Activated CD4-positive, alpha-beta T cell treated with anti-CD3 and anti-CD28 coated beads, Interleukin-2, amount 50 U/mL, for 16 hours (primary cell): ENCODE data around the gene MFSD6.

Source experiments
- DNase-seq: peaks from one replicate; pipeline ENCODE4 v3.0.0-alpha.2; 2020

MFSD6 gene

GRCh38 chr2:190534310-190535120, 126.4 kb downstream of the MFSD6 start, which contains the start of gene NEMP2:
NEMP2 (minus strand) TSS chr2:190534722; CDS start chr2:190534655, 67 bp downstream.
- peak; percentile 89 for DNase-seq

DNA sequence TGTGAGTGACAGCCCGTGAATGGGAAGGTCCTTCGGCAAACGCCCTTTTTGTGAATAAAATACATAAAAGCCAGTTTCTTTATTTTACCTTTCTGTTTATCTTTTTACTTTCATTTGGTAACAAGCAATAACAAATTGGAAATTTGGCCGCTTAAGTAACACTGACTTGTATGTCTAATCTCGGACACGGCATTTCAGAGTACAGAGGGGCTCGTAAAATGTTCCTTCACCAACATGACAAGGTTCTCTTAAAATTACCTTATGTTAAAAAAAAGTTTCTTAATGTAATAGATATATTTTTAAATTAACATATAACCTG, 126.9 kb downstream of the MFSD6 start:
- DNase-seq = no peak

- no peak for DNase-seq
Measured at GRCh38 chr2:190535586-190535985, 127.4 kb downstream of the MFSD6 start.

- DNase-seq = no peak
Measured at GRCh38 chr2:190537765-190538164, 129.6 kb downstream of the MFSD6 start.

- DNase-seq = no peak
Measured at GRCh38 chr2:190538201-190538600, 130.0 kb downstream of the MFSD6 start.

DNA sequence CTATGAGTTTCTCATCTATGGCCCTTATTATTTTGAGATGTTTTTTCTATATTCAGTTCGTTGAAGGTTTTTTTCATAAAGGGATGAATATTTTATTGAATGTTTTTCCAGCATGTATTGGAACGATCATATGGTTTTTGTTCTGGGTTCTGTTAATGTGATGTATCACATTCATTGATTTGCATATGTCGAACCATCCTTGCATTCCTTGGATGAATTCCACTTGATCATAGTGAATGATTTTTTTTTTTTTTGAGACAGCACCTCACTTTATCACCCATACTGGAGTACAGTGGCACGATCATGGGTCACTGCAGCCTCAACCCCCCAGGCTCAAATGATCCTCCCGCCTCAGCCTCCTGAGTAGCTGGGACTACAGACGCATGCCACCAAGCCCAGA, 131.9 kb downstream of the MFSD6 start:
- DNase-seq = no peak

GRCh38 chr2:190545093-190545492, 136.9 kb downstream of the MFSD6 start:
- DNase-seq = no peak

- no peak for DNase-seq
Measured at GRCh38 chr2:190545555-190546385, 137.6 kb downstream of the MFSD6 start.

DNA sequence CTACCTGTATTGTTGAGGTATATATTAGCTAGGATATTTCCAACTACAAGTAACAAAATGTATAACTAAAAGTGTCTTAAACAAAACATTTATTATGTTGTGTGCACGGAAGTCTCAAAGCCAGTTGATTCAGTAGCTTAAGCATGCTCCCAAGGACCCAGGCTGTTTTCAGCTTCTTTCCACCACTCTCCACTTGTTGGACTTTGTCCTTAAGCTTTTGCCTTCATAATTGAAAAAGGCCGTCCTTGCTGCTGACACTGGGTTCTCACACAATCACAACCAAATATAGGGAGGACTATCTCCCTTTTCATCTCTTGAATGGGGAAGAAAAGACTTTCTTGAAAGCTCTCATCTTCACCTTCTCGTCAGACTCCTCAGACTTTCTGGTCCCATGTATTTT, 138.6 kb downstream of the MFSD6 start:
- DNase-seq = no peak

GRCh38 chr2:190547886-190548285, 139.7 kb downstream of the MFSD6 start:
- DNase-seq = no peak

GRCh38 chr2:190550137-190550536, 142.0 kb downstream of the MFSD6 start:
- DNase-seq = no peak
